GM12872 (cell line): ENCODE results near the gene FNDC3B.

Source experiments
- CTCF ChIP-seq: IDR thresholded peaks from 3 replicates; pipeline ENCODE4 v1.5.1; 2011; ENCODE audit warnings: low read depth, mild to moderate bottlenecking, low read length, moderate library complexity; ENCODE audit not compliant: insufficient read depth

FNDC3B gene

GRCh38 chr3:172285844-172286243 is 246.5 kb downstream of the FNDC3B start:
- TF ChIP-seq CTCF: no peak

GRCh38 chr3:172286548-172287148 is 247.3 kb downstream of the FNDC3B start:
- TF ChIP-seq CTCF: no peak

- TF ChIP-seq CTCF: no peak
Observed at GRCh38 chr3:172287937-172288477, 248.6 kb downstream of the FNDC3B start.

- no peak for TF ChIP-seq CTCF
Observed at GRCh38 chr3:172288651-172289050, 249.3 kb downstream of the FNDC3B start.

GRCh38 chr3:172289583-172289982 is 250.2 kb downstream of the FNDC3B start:
- peak; percentile 74 for TF ChIP-seq CTCF

- no peak for TF ChIP-seq CTCF
Observed at GRCh38 chr3:172290457-172290856, 251.1 kb downstream of the FNDC3B start.

GRCh38 chr3:172291650-172292049 is 252.3 kb downstream of the FNDC3B start:
- no peak for TF ChIP-seq CTCF
